Activated naive CD8-positive, alpha-beta T cell treated with anti-CD3 and anti-CD28 coated beads, Interleukin-2, amount 50 U/mL, for 24 hours (primary cell): Measurements from ENCODE around the gene RGS6.

Experiments
- ATAC-seq: fragments of 150-1000 bp; cut with Tn5 transposase; one replicate; pipeline ENCODE4 v1.10.0; 2021
- DNase-seq: peaks from one replicate; pipeline ENCODE4 v3.0.0; 2021
- H3K27ac Mint-ChIP-seq: one replicate; pipeline ENCODE4 v1.8.0; 2021; ENCODE audit warnings: mild to moderate bottlenecking, mixed read lengths
- H3K27me3 Mint-ChIP-seq: one replicate; pipeline ENCODE4 v1.8.0; 2021; ENCODE audit warnings: mixed read lengths
- H3K36me3 Mint-ChIP-seq: one replicate; pipeline ENCODE4 v1.8.0; 2021; ENCODE audit warnings: low read depth, mixed read lengths
- H3K4me1 Mint-ChIP-seq: one replicate; pipeline ENCODE4 v1.8.0; 2021; ENCODE audit warnings: mixed read lengths
- H3K4me3 Mint-ChIP-seq: one replicate; pipeline ENCODE4 v1.8.0; 2021; ENCODE audit warnings: mild to moderate bottlenecking, moderate library complexity, mixed read lengths
- H3K9me3 Mint-ChIP-seq: one replicate; pipeline ENCODE4 v1.8.0; 2021; ENCODE audit warnings: mixed read lengths

RGS6 gene

GRCh38 chr14:72314808-72315435 is 382.7 kb downstream of the RGS6 start:
- Mint-ChIP-seq H3K9me3 (no peaks in the 10 kb centered on the region), H3K4me3 (no peak overlapping the region), H3K36me3 (no peaks in the 10 kb centered on the region), H3K27me3 (peaks cover 18% of the 10 kb centered on the region), H3K27ac (no peak overlapping the region), H3K4me1 (peaks cover 2% of the 10 kb centered on the region)
- DNase-seq (no peak), ATAC-seq (no peak)

GRCh38 chr14:72315714-72316113 is 383.5 kb downstream of the RGS6 start:
- Mint-ChIP-seq H3K9me3 (no peaks in the 10 kb centered on the region), H3K27ac (no peak overlapping the region), H3K4me3 (no peak overlapping the region), H3K27me3 (peaks cover 18% of the 10 kb centered on the region), H3K36me3 (no peaks in the 10 kb centered on the region), H3K4me1 (peaks cover 2% of the 10 kb centered on the region)
- DNase-seq (no peak), ATAC-seq (no peak)

GRCh38 chr14:72318648-72319047 is 386.4 kb downstream of the RGS6 start:
- Mint-ChIP-seq H3K27me3 (peaks cover 15% of the 10 kb centered on the region), H3K36me3 (no peaks in the 10 kb centered on the region), H3K4me1 (no peaks in the 10 kb centered on the region), H3K27ac (no peak overlapping the region), H3K4me3 (no peak overlapping the region), H3K9me3 (no peaks in the 10 kb centered on the region)
- no peak for ATAC-seq
- DNase-seq = no peak

- ATAC-seq = no peak
- Mint-ChIP-seq H3K27me3 (peaks cover 6% of the 10 kb centered on the region), H3K36me3 (no peaks in the 10 kb centered on the region), H3K4me1 (no peaks in the 10 kb centered on the region), H3K27ac (no peak overlapping the region), H3K4me3 (no peak overlapping the region), H3K9me3 (no peaks in the 10 kb centered on the region)
- DNase-seq = no peak
Observed at GRCh38 chr14:72332046-72332445, 399.8 kb downstream of the RGS6 start.

GRCh38 chr14:72332871-72333270 is 400.6 kb downstream of the RGS6 start:
- no peak for ATAC-seq
- Mint-ChIP-seq H3K4me1 (no peaks in the 10 kb centered on the region), H3K4me3 (no peak overlapping the region), H3K9me3 (no peaks in the 10 kb centered on the region), H3K27me3 (peaks cover 6% of the 10 kb centered on the region), H3K27ac (no peak overlapping the region), H3K36me3 (no peaks in the 10 kb centered on the region)
- no peak for DNase-seq

- DNase-seq = no peak
- Mint-ChIP-seq H3K9me3 (peaks cover 4% of the 10 kb centered on the region), H3K27me3 (peaks cover 6% of the 10 kb centered on the region), H3K4me1 (no peaks in the 10 kb centered on the region), H3K4me3 (no peak overlapping the region), H3K36me3 (no peaks in the 10 kb centered on the region), H3K27ac (no peak overlapping the region)
- ATAC-seq = no peak
Observed at GRCh38 chr14:72333357-72333756, 401.1 kb downstream of the RGS6 start.

- no peaks in the 10 kb centered on the region for H3K4me1 Mint-ChIP-seq
- peaks cover 10% of the 10 kb centered on the region for H3K27me3 Mint-ChIP-seq
- ATAC-seq (no peak), DNase-seq (no peak)
- no peaks in the 10 kb centered on the region for H3K36me3 Mint-ChIP-seq
- peaks cover 4% of the 10 kb centered on the region for H3K9me3 Mint-ChIP-seq
- no peak overlapping the region for H3K4me3 Mint-ChIP-seq
- H3K27ac Mint-ChIP-seq = no peak overlapping the region
Observed at GRCh38 chr14:72336311-72336980, 404.2 kb downstream of the RGS6 start.

GRCh38 chr14:72341237-72341636 is 409.0 kb downstream of the RGS6 start:
- ATAC-seq = no peak
- peaks cover 4% of the 10 kb centered on the region for H3K9me3 Mint-ChIP-seq
- H3K4me3 Mint-ChIP-seq = no peak overlapping the region
- H3K36me3 Mint-ChIP-seq = no peaks in the 10 kb centered on the region
- H3K27ac Mint-ChIP-seq = no peak overlapping the region
- no peak for DNase-seq
- peaks cover 5% of the 10 kb centered on the region for H3K27me3 Mint-ChIP-seq
- H3K4me1 Mint-ChIP-seq = no peaks in the 10 kb centered on the region

GRCh38 chr14:72341686-72342085 is 409.5 kb downstream of the RGS6 start:
- no peak overlapping the region for H3K4me3 Mint-ChIP-seq
- H3K27me3 Mint-ChIP-seq = peaks cover 5% of the 10 kb centered on the region
- ATAC-seq (no peak), DNase-seq (no peak)
- no peak overlapping the region for H3K27ac Mint-ChIP-seq
- peaks cover 4% of the 10 kb centered on the region for H3K9me3 Mint-ChIP-seq
- no peaks in the 10 kb centered on the region for H3K4me1 Mint-ChIP-seq
- no peaks in the 10 kb centered on the region for H3K36me3 Mint-ChIP-seq

- H3K4me3 Mint-ChIP-seq = no peak overlapping the region
- no peaks in the 10 kb centered on the region for H3K9me3 Mint-ChIP-seq
- no peak overlapping the region for H3K27ac Mint-ChIP-seq
- ATAC-seq = no peak
- peaks cover 7% of the 10 kb centered on the region for H3K27me3 Mint-ChIP-seq
- no peaks in the 10 kb centered on the region for H3K36me3 Mint-ChIP-seq
- H3K4me1 Mint-ChIP-seq = no peaks in the 10 kb centered on the region
- DNase-seq = no peak
Observed at GRCh38 chr14:72347118-72347517, 414.9 kb downstream of the RGS6 start.

GRCh38 chr14:72350215-72350614 is 418.0 kb downstream of the RGS6 start:
- no peak for DNase-seq
- H3K4me3 Mint-ChIP-seq = no peak overlapping the region
- no peak for ATAC-seq
- no peaks in the 10 kb centered on the region for H3K36me3 Mint-ChIP-seq
- no peak overlapping the region for H3K27ac Mint-ChIP-seq
- peaks cover 7% of the 10 kb centered on the region for H3K27me3 Mint-ChIP-seq
- H3K9me3 Mint-ChIP-seq = no peaks in the 10 kb centered on the region
- H3K4me1 Mint-ChIP-seq = no peaks in the 10 kb centered on the region

- peaks cover 7% of the 10 kb centered on the region for H3K27me3 Mint-ChIP-seq
- H3K36me3 Mint-ChIP-seq = no peaks in the 10 kb centered on the region
- no peaks in the 10 kb centered on the region for H3K4me1 Mint-ChIP-seq
- DNase-seq (no peak), ATAC-seq (no peak)
- no peaks in the 10 kb centered on the region for H3K9me3 Mint-ChIP-seq
- H3K4me3 Mint-ChIP-seq = no peak overlapping the region
- H3K27ac Mint-ChIP-seq = no peak overlapping the region
Observed at GRCh38 chr14:72352012-72352411, 419.8 kb downstream of the RGS6 start.

GRCh38 chr14:72366619-72367018 is 434.4 kb downstream of the RGS6 start:
- no peak overlapping the region for H3K27ac Mint-ChIP-seq
- H3K4me3 Mint-ChIP-seq = no peak overlapping the region
- peaks cover 14% of the 10 kb centered on the region for H3K27me3 Mint-ChIP-seq
- ATAC-seq (no peak), DNase-seq (no peak)
- no peaks in the 10 kb centered on the region for H3K4me1 Mint-ChIP-seq
- H3K36me3 Mint-ChIP-seq = no peaks in the 10 kb centered on the region
- no peaks in the 10 kb centered on the region for H3K9me3 Mint-ChIP-seq

- Mint-ChIP-seq H3K4me3 (no peak overlapping the region), H3K36me3 (no peaks in the 10 kb centered on the region), H3K27me3 (peaks cover 16% of the 10 kb centered on the region), H3K4me1 (no peaks in the 10 kb centered on the region), H3K27ac (no peak overlapping the region), H3K9me3 (no peaks in the 10 kb centered on the region)
- DNase-seq = no peak
- ATAC-seq = no peak
Observed at GRCh38 chr14:72369106-72369505, 436.9 kb downstream of the RGS6 start.

- Mint-ChIP-seq H3K27me3 (peaks cover 20% of the 10 kb centered on the region), H3K4me1 (peaks cover 8% of the 10 kb centered on the region), H3K36me3 (no peaks in the 10 kb centered on the region), H3K4me3 (no peak overlapping the region), H3K27ac (no peak overlapping the region), H3K9me3 (peaks cover 15% of the 10 kb centered on the region)
- ATAC-seq (no peak), DNase-seq (no peak)
Observed at GRCh38 chr14:72377016-72377415, 444.8 kb downstream of the RGS6 start.
